Natural killer cell (primary cell): ENCODE data around the gene PPP1R2. TPM values are rescaled to one million over a fixed set of nuclear protein-coding genes. Genes with fewer than 3 reads are reported as not detected.
"Not testable (repeated sequence)": the region's sequence is repeated elsewhere in the genome, so short reads cannot be mapped to it uniquely, and the experiment has no call there.

Experiments used
- ATAC-seq, 3 donors: fragments of 150-1000 bp in 2 of 3; fragments of 200-7000 bp in 1 of 3; cut with Tn5 transposase; 1 replicate in 1 of 3; 2 replicates in 2 of 3; pipeline ENCODE4 v1.10.0; 2021; ENCODE audit warnings: mild to moderate bottlenecking in 2 of 3, moderate library complexity in 2 of 3
- DNase-seq, 2 donors: peaks; one replicate each; pipeline versions ENCODE4 v3.0.0 to v3.0.0-alpha.2; 2013 to 2021; ENCODE audit warnings: mixed read lengths in 1 of 2
- H3K27ac ChIP-seq: one replicate; pipeline ENCODE4 v1.5.1; 2013; ENCODE audit warnings: mild to moderate bottlenecking, low read length
- H3K27me3 ChIP-seq: one replicate; pipeline ENCODE4 v1.6.1; 2013; ENCODE audit warnings: low read length; ENCODE audit not compliant: control insufficient read depth, insufficient read depth
- H3K36me3 ChIP-seq: one replicate; pipeline ENCODE4 v1.6.1; 2013; ENCODE audit warnings: low read length; ENCODE audit not compliant: control insufficient read depth, insufficient read depth
- H3K4me1 ChIP-seq: one replicate; pipeline ENCODE4 v1.6.1; 2013; ENCODE audit warnings: low read length; ENCODE audit not compliant: control insufficient read depth, insufficient read depth
- H3K4me3 ChIP-seq: one replicate; pipeline ENCODE4 v1.5.1; 2013; ENCODE audit warnings: low read length
- H3K9me3 ChIP-seq: one replicate; pipeline ENCODE4 v1.6.1; 2013; ENCODE audit warnings: low read length; ENCODE audit not compliant: control insufficient read depth, insufficient read depth
- H3K27ac Mint-ChIP-seq, 2 donors: one replicate each; pipeline ENCODE4 v1.8.0; 2022; ENCODE audit warnings: mild to moderate bottlenecking in 2 of 2, mixed read lengths in 2 of 2, moderate library complexity in 1 of 2
- H3K27me3 Mint-ChIP-seq, 2 donors: one replicate each; pipeline ENCODE4 v1.8.0; 2022; ENCODE audit warnings: low read depth in 2 of 2, mixed read lengths in 2 of 2
- H3K36me3 Mint-ChIP-seq: one replicate; pipeline ENCODE4 v1.8.0; 2022; ENCODE audit warnings: mixed read lengths
- H3K4me1 Mint-ChIP-seq, 2 donors: one replicate each; pipeline ENCODE4 v1.8.0; 2022; ENCODE audit warnings: mixed read lengths in 2 of 2
- H3K4me3 Mint-ChIP-seq: one replicate; pipeline ENCODE4 v1.8.0; 2022; ENCODE audit warnings: mild to moderate bottlenecking, moderate library complexity, mixed read lengths
- H3K9me3 Mint-ChIP-seq, 2 donors: one replicate each; pipeline ENCODE4 v1.8.0; 2022; ENCODE audit warnings: mixed read lengths in 2 of 2
- WGBS: methylation state at CpG from one replicate; pipeline ENCODE4 v1.1.7; 2013; ENCODE audit warnings: missing lambda C conversion rate; ENCODE audit not compliant: insufficient coverage; 5-methylcytosine and 5-hydroxymethylcytosine counted together
- intact Hi-C: fragments of 100-400 bp; cut with micrococcal nuclease; formaldehyde crosslinking; loops from one replicate; pipeline ENCODE4 v1.14.2; 2022
- total RNA-seq, 4 donors: library from RNA; stranded (reverse); fragments of 120-200 nt in 1 of 4; gene quantifications; one replicate each; pipeline versions ENCODE4 v1.2.3 to v1.2.4, GENCODE V29; 2013 to 2022
- TF ChIP-seq, protein P1 (sequence below): fragments of 200-600 bp; IDR thresholded peaks from one replicate; pipeline ENCODE4 v1.8.0; 2022; ENCODE audit warnings: antibody characterized with exemption

The PPP1R2 gene
- total RNA-seq, 3 donors from 2014 or later (not counting 1 experiment from before 2014, with no cell fraction given), result 89.8 to 97.3 (median 89.9) TPM

DNA sequence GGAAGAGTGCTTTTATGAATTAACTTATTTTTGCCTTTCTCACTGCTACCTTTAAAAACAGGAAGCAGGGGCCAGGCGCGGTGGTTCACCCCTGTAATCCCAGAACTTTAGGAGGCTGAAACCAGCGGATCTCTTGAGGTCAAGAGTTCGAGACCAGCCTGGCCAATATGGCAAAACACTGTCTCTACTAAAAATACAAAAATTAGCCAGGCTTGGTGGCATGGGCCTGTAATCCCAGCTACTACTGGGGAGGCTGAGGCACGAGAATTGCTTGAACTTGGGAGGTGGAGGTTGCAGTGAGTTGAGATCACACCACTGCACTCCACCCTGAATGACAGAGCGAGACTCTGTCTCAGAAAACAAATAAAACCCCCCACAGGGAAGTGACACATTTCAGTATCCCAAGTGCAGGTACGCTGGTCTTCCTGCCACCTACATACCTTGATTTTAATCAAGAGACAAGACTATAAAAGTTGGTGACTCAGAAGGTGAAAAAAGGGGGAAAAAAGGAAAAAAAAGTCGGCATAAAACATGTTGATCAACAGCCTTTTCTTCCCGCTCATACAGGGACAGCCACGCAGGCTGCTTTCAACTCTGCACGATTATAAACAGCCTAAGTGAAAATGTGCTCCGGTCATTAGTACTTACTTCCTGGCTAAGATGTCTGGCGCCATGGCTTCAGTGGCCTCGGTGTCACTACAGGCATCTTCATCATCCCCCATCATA, 18.8 kb downstream of the PPP1R2 start:
- TF ChIP-seq, protein P1, sequence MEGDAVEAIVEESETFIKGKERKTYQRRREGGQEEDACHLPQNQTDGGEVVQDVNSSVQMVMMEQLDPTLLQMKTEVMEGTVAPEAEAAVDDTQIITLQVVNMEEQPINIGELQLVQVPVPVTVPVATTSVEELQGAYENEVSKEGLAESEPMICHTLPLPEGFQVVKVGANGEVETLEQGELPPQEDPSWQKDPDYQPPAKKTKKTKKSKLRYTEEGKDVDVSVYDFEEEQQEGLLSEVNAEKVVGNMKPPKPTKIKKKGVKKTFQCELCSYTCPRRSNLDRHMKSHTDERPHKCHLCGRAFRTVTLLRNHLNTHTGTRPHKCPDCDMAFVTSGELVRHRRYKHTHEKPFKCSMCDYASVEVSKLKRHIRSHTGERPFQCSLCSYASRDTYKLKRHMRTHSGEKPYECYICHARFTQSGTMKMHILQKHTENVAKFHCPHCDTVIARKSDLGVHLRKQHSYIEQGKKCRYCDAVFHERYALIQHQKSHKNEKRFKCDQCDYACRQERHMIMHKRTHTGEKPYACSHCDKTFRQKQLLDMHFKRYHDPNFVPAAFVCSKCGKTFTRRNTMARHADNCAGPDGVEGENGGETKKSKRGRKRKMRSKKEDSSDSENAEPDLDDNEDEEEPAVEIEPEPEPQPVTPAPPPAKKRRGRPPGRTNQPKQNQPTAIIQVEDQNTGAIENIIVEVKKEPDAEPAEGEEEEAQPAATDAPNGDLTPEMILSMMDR, result no peak
- no peaks in the 10 kb centered on the region for H3K9me3 Mint-ChIP-seq
- intact Hi-C loops, result loop anchor here (5.0 kb wide), 1 partner anchor 852 kb away; the partner anchor contains the start of gene LSG1
- Histone ChIP-seq H3K36me3 (peaks cover 51% of the 10 kb centered on the region), H3K27me3 (no peaks in the 10 kb centered on the region), H3K4me3 (no peak overlapping the region), H3K9me3 (no peaks in the 10 kb centered on the region), H3K4me1 (no peaks in the 10 kb centered on the region), H3K27ac (no peak overlapping the region)
- H3K27ac Mint-ChIP-seq, result peak overlapping the region; percentile 20 to 68
- no peaks in the 10 kb centered on the region for H3K36me3 Mint-ChIP-seq
- 84% methylated on average over 13 of the region's 14 CpGs for WGBS
- DNase-seq (peak in 1 of 2 donors; percentile 37), ATAC-seq (no peak)
- H3K27me3 Mint-ChIP-seq, result no peaks in the 10 kb centered on the region
- H3K4me1 Mint-ChIP-seq, result peaks cover 10 to 20% of the 10 kb centered on the region in 2 donors
- H3K4me3 Mint-ChIP-seq, result no peak overlapping the region

DNA sequence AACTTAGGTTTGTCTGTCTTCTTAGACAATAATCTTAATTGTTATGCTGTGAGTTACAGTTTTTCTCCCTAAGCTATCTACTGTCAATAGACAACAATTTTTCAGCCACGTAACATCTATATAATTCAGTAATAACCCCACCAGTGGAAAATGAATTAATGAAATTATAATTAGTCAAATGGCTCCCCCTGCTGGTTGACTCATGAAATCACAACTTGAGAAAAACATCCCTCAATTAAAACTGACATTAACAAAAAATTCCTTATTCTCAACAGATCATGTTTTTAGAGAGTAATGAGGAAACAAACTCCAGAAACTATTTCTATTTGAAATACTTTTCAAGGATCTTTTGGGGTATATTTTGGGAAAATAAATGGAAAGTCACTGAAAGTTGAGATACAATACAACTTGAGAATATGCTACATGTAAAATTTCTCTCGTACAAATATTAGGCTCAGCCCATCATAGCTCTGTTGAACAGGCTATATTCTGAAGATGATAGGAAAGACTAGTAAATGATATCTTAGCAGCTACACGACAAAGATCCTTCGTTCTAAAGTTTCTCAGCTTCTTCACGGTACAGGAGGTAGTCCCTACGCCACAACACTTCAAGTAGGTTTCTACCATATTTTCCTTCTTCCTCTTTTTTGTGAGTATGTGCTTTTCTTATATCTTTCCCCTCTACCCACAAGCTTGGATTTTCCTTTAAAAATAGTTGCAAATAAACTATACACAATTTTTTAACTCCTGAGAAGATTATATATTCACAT, 20.7 kb downstream of the PPP1R2 start:
- H3K4me3 Mint-ChIP-seq, result no peak overlapping the region

DNA sequence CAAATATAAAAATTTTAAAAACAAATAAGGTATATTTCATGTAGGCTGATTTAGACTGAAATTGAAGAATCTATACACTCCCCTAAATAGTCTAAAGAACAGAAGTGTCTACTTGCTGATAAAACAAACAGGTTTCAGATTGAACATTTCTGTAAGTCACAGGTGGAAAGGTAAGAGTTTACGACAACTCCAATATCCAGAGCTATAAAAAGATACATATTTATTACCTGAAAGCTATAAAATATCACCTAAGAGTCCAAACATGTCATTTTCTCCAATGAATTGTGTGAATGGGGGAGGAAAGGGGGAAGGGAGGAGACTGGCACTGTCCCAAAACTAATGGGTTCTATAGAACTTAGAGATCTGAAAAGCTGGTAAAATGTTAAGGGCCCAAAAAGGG, 26.1 kb downstream of the PPP1R2 start:
- intact Hi-C loops, result no loop called here
- peaks cover 60% of the 10 kb centered on the region for H3K36me3 ChIP-seq
- H3K4me3 Mint-ChIP-seq, result no peak overlapping the region

More for the DNA sequence above, 20.7 kb downstream of the PPP1R2 start:
- Histone ChIP-seq H3K27ac (no peak overlapping the region), H3K36me3 (peaks cover 55% of the 10 kb centered on the region), H3K4me3 (no peak overlapping the region), H3K27me3 (no peaks in the 10 kb centered on the region), H3K4me1 (no peaks in the 10 kb centered on the region), H3K9me3 (no peaks in the 10 kb centered on the region)
- Mint-ChIP-seq H3K4me1 (peaks cover 9 to 17% of the 10 kb centered on the region in 2 donors), H3K27ac (peak overlapping the region; percentile 29 to 67), H3K36me3 (no peaks in the 10 kb centered on the region), H3K27me3 (no peaks in the 10 kb centered on the region), H3K9me3 (no peaks in the 10 kb centered on the region)
- DNase-seq (peak in 1 of 2 donors; percentile 72), ATAC-seq (peak in 2 of 3 donors; percentile 33 to 59)
- intact Hi-C loops, result loop anchor here (1.0 to 5.0 kb wide), 3 partner anchors 20 to 850 kb away; partner anchors contain the start of genes LSG1, PPP1R2 and XXYLT1
- TF ChIP-seq, protein P1, result peak; percentile 95
- 62% methylated on average over 5 of the region's 6 CpGs for WGBS

DNA sequence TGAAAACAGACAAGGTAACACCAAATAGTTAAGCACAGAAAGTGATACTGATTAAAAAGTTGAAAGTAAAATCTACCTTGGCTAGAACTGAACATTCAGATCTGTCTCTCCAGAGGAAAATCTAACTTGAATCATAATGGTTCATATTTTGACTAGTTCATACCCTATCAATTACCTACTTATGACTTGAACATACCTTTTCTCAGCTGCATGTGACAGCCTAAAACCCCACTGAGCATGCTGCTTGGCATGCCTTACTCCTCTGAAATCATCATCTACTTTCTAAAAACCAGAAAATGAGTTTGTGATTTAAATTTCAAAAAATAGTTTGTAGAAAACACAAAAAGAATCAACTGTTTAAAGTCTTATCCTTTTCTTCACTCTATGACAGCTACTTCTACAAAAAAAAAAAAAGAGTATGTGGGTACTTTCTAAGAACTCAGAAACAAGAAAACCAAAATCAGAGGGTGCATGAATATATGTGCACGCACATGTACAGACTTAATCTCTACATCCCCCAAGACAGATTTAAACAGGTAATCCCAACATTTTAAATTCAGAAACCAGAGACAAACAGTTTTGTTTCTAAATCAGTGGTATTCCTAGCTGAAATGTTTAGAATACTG, 28.4 kb downstream of the PPP1R2 start:
- H3K4me1 ChIP-seq, H3K27me3 ChIP-seq, H3K27ac Mint-ChIP-seq, intact Hi-C loops, H3K27ac ChIP-seq, H3K27me3 Mint-ChIP-seq, H3K4me3 ChIP-seq, H3K9me3 ChIP-seq, DNase-seq, H3K9me3 Mint-ChIP-seq, ATAC-seq, H3K4me3 Mint-ChIP-seq: not testable (repeated sequence)
- peaks cover 16% of the 10 kb centered on the region for H3K36me3 Mint-ChIP-seq
- H3K4me1 Mint-ChIP-seq, result peaks cover 0 to 11% of the 10 kb centered on the region in 2 donors
- H3K36me3 ChIP-seq, result peaks cover 65% of the 10 kb centered on the region
- 100% methylated on average over 1 of the region's 1 CpG for WGBS

More for the DNA sequence above, 26.1 kb downstream of the PPP1R2 start:
- Histone ChIP-seq H3K9me3 (no peaks in the 10 kb centered on the region), H3K27ac (no peak overlapping the region), H3K4me3 (no peak overlapping the region), H3K27me3 (no peaks in the 10 kb centered on the region), H3K4me1 (no peaks in the 10 kb centered on the region)
- Mint-ChIP-seq H3K9me3 (no peaks in the 10 kb centered on the region), H3K27me3 (no peaks in the 10 kb centered on the region), H3K4me1 (peaks cover 0 to 7% of the 10 kb centered on the region in 2 donors), H3K36me3 (peaks cover 16% of the 10 kb centered on the region), H3K27ac (no peak overlapping the region)
- 100% methylated on average over 1 of the region's 1 CpG for WGBS
- ATAC-seq (no peak), DNase-seq (no peak)
- TF ChIP-seq, protein P1, result no peak
